CD8-positive, alpha-beta memory T cell (primary cell): ENCODE data around the gene TRIM63. TPM values are rescaled to one million over a fixed set of nuclear protein-coding genes. Genes with fewer than 3 reads are reported as not detected.

Source experiments
- CTCF ChIA-PET: fragments of 350-600 bp; sonication (Branson Sonifier 250); formaldehyde crosslinking; loops from one replicate; lab custom pipeline; 2021; ENCODE audit warnings: antibody characterized with exemption; lab: Charles Lee
- POLR2A ChIA-PET: fragments of 350-600 bp; sonication (Branson Sonifier 250); formaldehyde crosslinking; loops from one replicate; lab custom pipeline; 2021; ENCODE audit warnings: antibody characterized with exemption; lab: Charles Lee
- DNase-seq, 5 donors: peaks; one replicate each; pipeline versions ENCODE4 v3.0.0 to v3.0.0-alpha.2; 2020 to 2022; ENCODE audit warnings: mixed read lengths in 1 of 5
- H3K27ac ChIP-seq: one replicate; pipeline ENCODE4 v1.7.0; 2013; ENCODE audit warnings: low read depth, mild to moderate bottlenecking, low read length, moderate library complexity
- H3K27me3 ChIP-seq: 2 replicates; pipeline ENCODE4 v1.7.0; 2013; ENCODE audit warnings: low read length, mild to moderate bottlenecking; ENCODE audit not compliant: insufficient read depth, poor library complexity, severe bottlenecking
- H3K36me3 ChIP-seq: 2 replicates; pipeline ENCODE4 v1.7.0; 2013; ENCODE audit warnings: mild to moderate bottlenecking, low read length, moderate library complexity; ENCODE audit not compliant: insufficient read depth
- H3K4me1 ChIP-seq: 2 replicates; pipeline ENCODE4 v1.7.0; 2013; ENCODE audit warnings: mild to moderate bottlenecking, low read length, moderate library complexity; ENCODE audit not compliant: insufficient read depth
- H3K4me3 ChIP-seq: 2 replicates; pipeline ENCODE4 v1.7.0; 2013; ENCODE audit warnings: mild to moderate bottlenecking, low read length
- H3K9me3 ChIP-seq: 2 replicates; pipeline ENCODE4 v1.7.0; 2013; ENCODE audit warnings: mild to moderate bottlenecking, low read length
- H3K27ac Mint-ChIP-seq, 8 donors: one replicate each; pipeline ENCODE4 v1.8.0; 2020 to 2021; ENCODE audit warnings: mixed read lengths in 8 of 8, mild to moderate bottlenecking in 6 of 8, inconsistent platforms in 3 of 8, moderate library complexity in 3 of 8
- H3K27me3 Mint-ChIP-seq, 2 donors: one replicate each; pipeline ENCODE4 v1.8.0; 2020 to 2021; ENCODE audit warnings: mixed read lengths in 2 of 2, mild to moderate bottlenecking in 1 of 2, moderate library complexity in 1 of 2
- H3K36me3 Mint-ChIP-seq, 3 donors: one replicate each; pipeline ENCODE4 v1.8.0; 2020 to 2021; ENCODE audit warnings: mixed read lengths in 3 of 3, inconsistent platforms in 1 of 3, mild to moderate bottlenecking in 1 of 3
- H3K4me1 Mint-ChIP-seq, 3 donors: one replicate each; pipeline ENCODE4 v1.8.0; 2020 to 2021; ENCODE audit warnings: mixed read lengths in 3 of 3, inconsistent platforms in 1 of 3, mild to moderate bottlenecking in 1 of 3
- H3K4me3 Mint-ChIP-seq, 7 donors: one replicate each; pipeline ENCODE4 v1.8.0; 2020 to 2021; ENCODE audit warnings: mixed read lengths in 7 of 7, mild to moderate bottlenecking in 6 of 7, moderate library complexity in 4 of 7, inconsistent platforms in 2 of 7
- H3K9me3 Mint-ChIP-seq, 5 donors: one replicate each; pipeline ENCODE4 v1.8.0; 2020 to 2022; ENCODE audit warnings: mixed read lengths in 5 of 5, mild to moderate bottlenecking in 3 of 5, moderate library complexity in 2 of 5, inconsistent platforms in 1 of 5
- polyA plus RNA-seq: library from polyadenylated mRNA; unstranded; fragments of 300-500 nt; fragmentation: Illumina TruSeq; gene quantifications from one replicate; pipeline ENCODE4 v1.2.3, GENCODE V29; 2021
- total RNA-seq, 2 experiments: library from RNA; stranded (reverse); gene quantifications; one replicate each; pipeline ENCODE4 v1.2.3, GENCODE V29; 2021

Gene TRIM63
- total and polyA plus RNA-seq, 3 experiments from 2014 or later: not detected

DNA sequence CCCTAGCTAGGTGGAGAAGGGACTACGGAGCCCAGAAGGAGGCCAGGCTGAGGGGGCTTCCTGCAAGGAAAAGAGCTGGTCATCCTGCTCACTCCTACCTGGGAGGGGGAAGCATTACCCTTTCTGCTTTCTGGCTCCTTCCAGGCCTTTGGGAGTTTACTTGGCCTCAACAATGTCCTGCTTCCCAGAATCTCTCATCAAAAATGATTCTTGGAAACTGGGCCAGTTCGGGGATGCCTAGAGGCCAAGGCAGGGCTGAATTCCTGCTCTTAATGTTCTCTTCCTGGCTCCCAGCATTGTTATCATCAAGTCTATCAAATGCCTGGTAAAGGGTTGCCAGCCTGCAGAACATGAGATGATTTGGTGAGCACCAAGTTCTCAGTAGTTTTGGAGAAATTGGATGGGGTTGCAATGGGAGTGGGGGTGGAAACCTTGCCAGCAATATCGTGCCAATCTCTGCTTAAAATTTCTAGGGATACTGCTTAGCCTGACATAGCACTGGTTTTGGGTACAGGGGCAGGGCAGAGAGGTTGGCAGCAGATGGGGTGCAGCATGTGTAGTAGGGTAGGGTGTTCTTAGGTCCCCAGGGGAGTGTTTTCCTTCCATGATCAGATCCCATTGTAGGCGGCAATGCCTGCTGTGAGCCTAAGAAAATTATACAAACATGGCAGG, 61.9 kb downstream of the TRIM63 start:
- H3K4me3 ChIP-seq: no peak overlapping the region
- DNase-seq: no peak
- ChIA-PET CTCF (interaction anchor here (1.3 kb wide), 1 partner anchor 110 kb away, joined by 3 read pairs; no protein-coding TSS in a partner anchor), POLR2A (no interaction called here)
- peaks cover 0 to 2% (median 0%) of the 10 kb centered on the region in 5 donors for H3K9me3 Mint-ChIP-seq
- no peak overlapping the region for H3K4me3 Mint-ChIP-seq
- H3K27me3 Mint-ChIP-seq: peaks cover 0 to 16% of the 10 kb centered on the region in 2 donors
- no peaks in the 10 kb centered on the region for H3K4me1 ChIP-seq
- no peaks in the 10 kb centered on the region for H3K9me3 ChIP-seq
- H3K36me3 ChIP-seq: no peaks in the 10 kb centered on the region
- no peaks in the 10 kb centered on the region for H3K27me3 ChIP-seq
- no peaks in the 10 kb centered on the region for H3K4me1 Mint-ChIP-seq
- H3K36me3 Mint-ChIP-seq: no peaks in the 10 kb centered on the region
- peak overlapping the region; percentile 30 for H3K27ac ChIP-seq
- H3K27ac Mint-ChIP-seq: no peak overlapping the region

DNA sequence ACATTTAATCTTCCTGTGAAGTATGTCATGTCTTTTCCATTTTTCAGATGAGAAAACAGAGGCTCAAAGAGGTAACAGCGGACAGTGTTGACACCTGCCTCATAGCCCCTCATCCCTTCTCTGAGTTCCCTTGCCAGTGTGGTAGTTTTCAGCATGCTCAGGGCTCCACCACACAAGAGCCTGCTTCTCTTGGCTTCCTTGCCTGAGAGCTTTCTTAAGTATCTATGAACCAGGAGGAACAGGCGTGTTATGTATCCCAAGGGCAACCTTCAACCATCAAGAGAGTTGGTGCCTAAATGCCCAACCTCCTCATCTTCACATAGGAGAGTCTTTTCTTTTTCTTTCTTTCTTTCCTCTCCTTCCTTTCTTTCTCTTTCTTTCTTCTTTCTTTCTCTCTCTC, 63.7 kb downstream of the TRIM63 start:
- peaks cover 0 to 2% (median 0%) of the 10 kb centered on the region in 5 donors for H3K9me3 Mint-ChIP-seq
- no peak overlapping the region for H3K4me3 Mint-ChIP-seq
- H3K27ac Mint-ChIP-seq: no peak overlapping the region
- peaks cover 0 to 1% (median under 1%) of the 10 kb centered on the region in 3 donors for H3K4me1 Mint-ChIP-seq
- no peaks in the 10 kb centered on the region for H3K36me3 Mint-ChIP-seq
- Histone ChIP-seq H3K4me3 (no peak overlapping the region), H3K36me3 (no peaks in the 10 kb centered on the region), H3K4me1 (peaks cover 2% of the 10 kb centered on the region), H3K27me3 (no peaks in the 10 kb centered on the region), H3K27ac (no peak overlapping the region), H3K9me3 (no peaks in the 10 kb centered on the region)
- ChIA-PET CTCF (interaction anchor here (0.9 to 1.0 kb wide), 2 partner anchors 31 to 108 kb away, joined by 3 to 6 read pairs; no protein-coding TSS in a partner anchor), POLR2A (interaction anchor here (0.6 kb wide), 1 partner anchor 731 kb away, joined by 4 read pairs; no protein-coding TSS in a partner anchor)
- peaks cover 0 to 16% of the 10 kb centered on the region in 2 donors for H3K27me3 Mint-ChIP-seq
- DNase-seq: no peak

DNA sequence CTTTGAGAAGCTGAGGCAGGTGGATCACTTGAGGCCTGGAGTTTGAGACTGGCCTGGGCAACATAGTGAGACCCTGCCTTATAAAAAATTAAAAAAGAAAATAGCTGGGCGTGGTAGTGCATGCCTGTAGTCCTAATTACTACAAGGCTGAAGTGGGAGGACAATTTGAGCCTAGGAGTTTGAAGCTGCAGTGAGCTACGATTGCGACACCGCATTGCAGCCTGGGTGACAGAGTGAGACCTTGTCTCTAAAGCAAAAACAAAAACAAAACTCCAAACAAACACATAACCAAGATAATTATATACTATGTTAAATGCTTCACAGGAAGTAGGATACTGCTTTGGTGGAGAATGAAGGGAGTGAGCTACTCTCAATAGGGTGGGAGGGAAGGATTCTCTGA, 64.2 kb downstream of the TRIM63 start:
- Histone ChIP-seq H3K27ac (no peak overlapping the region), H3K4me1 (peaks cover 7% of the 10 kb centered on the region), H3K36me3 (no peaks in the 10 kb centered on the region), H3K4me3 (no peak overlapping the region), H3K27me3 (no peaks in the 10 kb centered on the region), H3K9me3 (no peaks in the 10 kb centered on the region)
- no peak for DNase-seq
- ChIA-PET POLR2A (no interaction called here), CTCF (interaction anchor here (0.9 to 1.5 kb wide), 4 partner anchors 11 to 128 kb away, joined by 3 to 6 read pairs (median 4); partner anchors contain the start of gene PAQR7)
- peaks cover under 1 to 16% of the 10 kb centered on the region in 2 donors for H3K27me3 Mint-ChIP-seq
- H3K36me3 Mint-ChIP-seq: no peaks in the 10 kb centered on the region
- H3K27ac Mint-ChIP-seq: no peak overlapping the region
- no peak overlapping the region for H3K4me3 Mint-ChIP-seq
- peaks cover 0 to 2% (median 0%) of the 10 kb centered on the region in 5 donors for H3K9me3 Mint-ChIP-seq
- H3K4me1 Mint-ChIP-seq: peaks cover 5 to 6% (median 6%) of the 10 kb centered on the region in 3 donors

Other genes with a start within 250 kb of the TRIM63 start
- gene MTFR1L, start 247.7 kb downstream of the TRIM63 start, total RNA-seq: 10 to 100 TPM; 30.2 to 33.5 TPM
- 29.7 TPM for gene MTFR1L, start 247.7 kb downstream of the TRIM63 start, polyA plus RNA-seq
- gene AUNIP, start 208.2 kb downstream of the TRIM63 start, total RNA-seq: 1 to 10 TPM; 7.3 to 7.4 TPM
- gene AUNIP, start 208.2 kb downstream of the TRIM63 start, polyA plus RNA-seq: not detected
- gene PAQR7, start 191.9 kb downstream of the TRIM63 start, total RNA-seq: 1 to 10 TPM; 7.9 to 8.1 TPM
- gene PAQR7, start 191.9 kb downstream of the TRIM63 start, polyA plus RNA-seq: 0.09 TPM
- gene STMN1, start 161.2 kb downstream of the TRIM63 start, total RNA-seq: 100 to 1,000 TPM; 306 to 325 TPM
- 88.7 TPM for gene STMN1, start 161.2 kb downstream of the TRIM63 start, polyA plus RNA-seq
- 10 to 100 TPM; 11.8 to 12.1 TPM for gene PAFAH2, start 69.6 kb downstream of the TRIM63 start, total RNA-seq
- gene PAFAH2, start 69.6 kb downstream of the TRIM63 start, polyA plus RNA-seq: 28.6 TPM
- not detected for gene EXTL1, start 45.9 kb downstream of the TRIM63 start, total RNA-seq
- gene EXTL1, start 45.9 kb downstream of the TRIM63 start, polyA plus RNA-seq: not detected
- not detected for gene SLC30A2, start 21.5 kb downstream of the TRIM63 start, total RNA-seq
- not detected for gene SLC30A2, start 21.5 kb downstream of the TRIM63 start, polyA plus RNA-seq
- 10 to 100 TPM; 14.5 to 14.6 TPM for gene PDIK1L, start 44.2 kb upstream of the TRIM63 start, total RNA-seq
- gene PDIK1L, start 44.2 kb upstream of the TRIM63 start, polyA plus RNA-seq: 4.2 TPM
- not detected for gene FAM110D, start 91.4 kb upstream of the TRIM63 start, total RNA-seq
- not detected for gene FAM110D, start 91.4 kb upstream of the TRIM63 start, polyA plus RNA-seq
- not detected for gene C1orf232, start 101.3 kb upstream of the TRIM63 start, total RNA-seq
- not detected for gene C1orf232, start 101.3 kb upstream of the TRIM63 start, polyA plus RNA-seq
- 10 to 100 TPM; 86.4 to 87.9 TPM for gene ZNF593, start 102.3 kb upstream of the TRIM63 start, total RNA-seq
- gene ZNF593, start 102.3 kb upstream of the TRIM63 start, polyA plus RNA-seq: 26.2 TPM
- not detected for gene ZNF593OS, start 104.2 kb upstream of the TRIM63 start, total RNA-seq
- gene ZNF593OS, start 104.2 kb upstream of the TRIM63 start, polyA plus RNA-seq: 0.85 TPM
- gene CNKSR1, start 109.9 kb upstream of the TRIM63 start, total RNA-seq: under 1 TPM; 0.37 to 0.86 TPM
- gene CNKSR1, start 109.9 kb upstream of the TRIM63 start, polyA plus RNA-seq: not detected
- not detected for gene CATSPER4, start 123.0 kb upstream of the TRIM63 start, total RNA-seq
- not detected for gene CATSPER4, start 123.0 kb upstream of the TRIM63 start, polyA plus RNA-seq
- gene CEP85, start 166.6 kb upstream of the TRIM63 start, total RNA-seq: 10 to 100 TPM; 28.8 to 29.7 TPM
- gene CEP85, start 166.6 kb upstream of the TRIM63 start, polyA plus RNA-seq: 7.7 TPM
- 100 to 1,000 TPM; 447 to 472 TPM for gene SH3BGRL3, start 212.5 kb upstream of the TRIM63 start, total RNA-seq
- 1,786 TPM for gene SH3BGRL3, start 212.5 kb upstream of the TRIM63 start, polyA plus RNA-seq
- gene UBXN11, start 239.0 kb upstream of the TRIM63 start, total RNA-seq: 10 to 100 TPM; 35.2 to 35.8 TPM
- 14.3 TPM for gene UBXN11, start 239.0 kb upstream of the TRIM63 start, polyA plus RNA-seq